A673 (cell line): ENCODE data around the gene ANTKMT.

Experiments
- CTCF ChIP-seq: fragments of 300-800, 200-600 bp; sonication (generic); conservative IDR thresholded peaks from 2 replicates; pipeline ENCODE4 v1.5.1; 2017; ENCODE audit warnings: low read depth, mild to moderate bottlenecking, antibody characterized with exemption, low read length, moderate library complexity, mixed read lengths
- EZH2 ChIP-seq: fragments of 200-600 bp; sonication (generic); IDR thresholded peaks from 2 replicates; pipeline ENCODE4 v1.6.1; 2017; ENCODE audit warnings: borderline replicate concordance, low read depth, mild to moderate bottlenecking, mixed read lengths, antibody characterized with exemption, low read length; ENCODE audit not compliant: poor library complexity, severe bottlenecking

DNA sequence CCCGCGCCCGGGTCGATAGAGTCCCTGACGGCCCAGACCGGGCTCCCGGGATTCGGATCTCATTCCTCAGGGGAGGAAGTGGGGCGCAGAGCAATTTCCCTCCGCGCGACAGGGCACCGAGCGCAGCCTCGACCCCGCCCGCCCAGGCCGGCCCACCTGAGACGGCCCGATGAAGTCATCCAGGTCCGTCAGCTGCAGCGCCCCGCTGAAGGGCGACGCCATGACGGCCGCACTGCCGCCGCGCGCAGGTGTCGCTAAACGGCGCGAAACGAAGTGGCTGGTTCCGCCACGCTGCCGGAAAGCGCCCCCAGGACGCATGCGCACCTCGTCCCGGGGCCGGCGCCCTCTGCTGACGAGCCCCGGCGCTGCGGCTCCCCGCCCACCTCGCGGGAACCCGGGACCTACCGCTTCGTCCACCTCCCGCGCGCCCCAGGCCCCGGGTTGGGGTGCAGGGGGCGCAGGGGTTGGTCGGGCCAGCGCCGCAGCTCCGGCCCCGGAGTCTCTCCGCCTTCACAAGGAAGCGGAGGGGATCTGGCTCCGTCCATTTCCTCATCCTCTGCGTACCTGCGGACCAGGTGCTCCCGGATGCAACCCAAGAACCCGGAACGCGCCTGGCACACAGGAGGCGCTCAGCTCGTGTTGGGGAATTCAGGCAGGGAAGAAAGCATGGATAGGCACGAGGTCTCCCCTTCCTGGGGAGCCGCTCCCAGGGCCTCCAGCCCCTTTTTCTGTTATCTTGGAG lies 20.0 kb downstream of the ANTKMT start, which contains the start of gene CIAO3:
- TF ChIP-seq CTCF (peak; percentile 87), EZH2 (no peak)
